Measurements from ENCODE around the gene SIRPD. TPM values are rescaled to one million over a fixed set of nuclear protein-coding genes. Genes with fewer than 3 reads are reported as not detected.

Gene SIRPD
- total and polyA plus RNA-seq, 2 of the 8 experiments (the other 6 are each of a cell fraction or from before 2014, with no cell fraction given) = not detected

GRCh38 chr20:1484438-1485116, 72.9 kb downstream of the SIRPD start:
- no peak overlapping the region for H3K9ac ChIP-seq (replicated peaks in 1 of 4; ENCODE audit: extremely low read depth in 1 of 4, low read depth in 3 of 4, low read length in 3 of 4)
- H4K91ac ChIP-seq (replicated peaks; ENCODE audit: insufficient read length, low read length) = no peak overlapping the region
- no peaks in the 10 kb centered on the region for H4K20me1 ChIP-seq (replicated peaks in 1 of 2; ENCODE audit: control insufficient read depth in 1 of 2, insufficient read depth in 2 of 2, low read length in 2 of 2)
- H3K4me3 ChIP-seq (ENCODE audit: extremely low read depth in 1 of 4, insufficient read depth in 2 of 4, low read depth in 3 of 4, low read length in 4 of 4) = no peak overlapping the region
- DNase-seq (ENCODE audit: low read depth in 1 of 2, low spot score in 2 of 2) (no peak), FAIRE-seq (no peak)
- H3K18ac ChIP-seq (ENCODE audit: extremely low read depth, low read length) = no peak overlapping the region
- H2BK120ac ChIP-seq (replicated peaks; ENCODE audit: low read depth, low read length) = no peak overlapping the region
- H2AFZ ChIP-seq (ENCODE audit: low read length) = 0 out of 2 replicates have a peak overlapping the region, but pooled peaks have one; percentile 31
- no peak overlapping the region for H3K14ac ChIP-seq (ENCODE audit: insufficient read length)
- WGBS, 2 experiments (ENCODE audit: extremely low coverage in 1 of 2, insufficient coverage in 1 of 2, insufficient read length in 1 of 2, insufficient replicate concordance in 2 of 2, low coverage in 1 of 2, low lambda C conversion rate in 2 of 2, missing lambda C conversion rate in 1 of 2) = 89% methylated on average over 5 of the region's 5 CpGs; no CpG with 5 or more reads in 1 of the 2 experiments
- H3K4me1 ChIP-seq (replicated peaks in 1 of 4; ENCODE audit: control insufficient read depth in 3 of 4, insufficient read depth in 4 of 4, low read length in 3 of 4) = no peaks in the 10 kb centered on the region
- ChIA-PET POLR2A (ENCODE audit: partially characterized antibody) (no interaction called here), CTCF (ENCODE audit: partially characterized antibody) (no interaction called here)
- no peaks in the 10 kb centered on the region for H3K9me3 ChIP-seq (ENCODE audit: insufficient read depth in 2 of 2, low read depth in 1 of 2, low read length in 1 of 2)
- no peak overlapping the region for H3K4me2 ChIP-seq (ENCODE audit: insufficient read depth in 1 of 2, low read depth in 2 of 2, low read length in 2 of 2)
- H4K5ac ChIP-seq (ENCODE audit: insufficient read length, low read depth, low read length) = no peak overlapping the region
- H2AK5ac ChIP-seq (ENCODE audit: low read depth, low read length) = no peak overlapping the region
- TF ChIP-seq RBBP5 (IDR thresholded peaks at IDR 0.05; ENCODE audit: borderline replicate concordance, low read depth, low read length) = no peak
- TF ChIP-seq JUND (IDR thresholded peaks at IDR 0.05; ENCODE audit: low read length) = no peak
- no peak for TF ChIP-seq BRCA1 (IDR thresholded peaks at IDR 0.05; ENCODE audit: low read depth, low read length)
- TF ChIP-seq POLR2A (IDR thresholded peaks at IDR 0.05; ENCODE audit: control extremely low read depth in 1 of 2, low read depth in 2 of 2, low read length in 2 of 2) = no peak
- TF ChIP-seq ZNF274 (IDR thresholded peaks at IDR 0.05; ENCODE audit: borderline replicate concordance, extremely low read depth, low read length) = no peak
- TF ChIP-seq CREB1 (IDR thresholded peaks at IDR 0.05) = no peak
- no peak overlapping the region for H3K4ac ChIP-seq (replicated peaks; ENCODE audit: insufficient read length, low read depth, low read length)
- H2BK20ac ChIP-seq (ENCODE audit: low read length) = no peak overlapping the region
- H3K79me1 ChIP-seq (ENCODE audit: low read depth, low read length) = no peaks in the 10 kb centered on the region
- no peak overlapping the region for H4K8ac ChIP-seq (ENCODE audit: extremely low read depth, insufficient read depth, low read length)
- no peaks in the 10 kb centered on the region for H3K23me2 ChIP-seq (ENCODE audit: low read depth, low read length)
- H2BK5ac ChIP-seq (ENCODE audit: low read depth, low read length) = no peak overlapping the region
- H2BK12ac ChIP-seq (ENCODE audit: low read depth, low read length) = no peak overlapping the region
- H3K36me3 ChIP-seq (ENCODE audit: control insufficient read depth in 2 of 4, insufficient read depth in 4 of 4, low read length in 3 of 4) = no peaks in the 10 kb centered on the region
- no peak overlapping the region for H2BK15ac ChIP-seq (ENCODE audit: low read length)
- H3K56ac ChIP-seq (replicated peaks; ENCODE audit: insufficient read length, low read depth, low read length) = no peak overlapping the region
- H3K27ac ChIP-seq (ENCODE audit: low read depth, low read length) = no peak overlapping the region
- H3K79me2 ChIP-seq (ENCODE audit: control insufficient read depth in 1 of 2, insufficient read depth in 2 of 2, low read length in 2 of 2) = no peaks in the 10 kb centered on the region
- H3K27me3 ChIP-seq (replicated peaks in 1 of 4; ENCODE audit: control insufficient read depth in 3 of 4, extremely low read depth in 1 of 4, insufficient read depth in 3 of 4, low read length in 3 of 4) = no peaks in the 10 kb centered on the region
- no peak overlapping the region for H3K23ac ChIP-seq (ENCODE audit: insufficient read length)

All from H1 (cell line).